ENCODE measurements around the gene FBN2. TPM values are rescaled to one million over a fixed set of nuclear protein-coding genes. Genes with fewer than 3 reads are reported as not detected.

The FBN2 gene
- total RNA-seq, 1 experiment from 2014 or later, result 0.42 TPM

- ChIA-PET RAD21 (ENCODE audit: low non-redundant PET in 1 of 2, low total read pairs in 2 of 2, uncharacterized antibody in 2 of 2, unreplicated experiment in 2 of 2) (no interaction called here), CTCF (no interaction called here), POLR2A (no interaction called here)
- intact Hi-C loops (cut with micrococcal nuclease), result no loop called here
- Histone ChIP-seq H3K27me3 (ENCODE audit: insufficient read depth, low read length) (no peaks in the 10 kb centered on the region), H3K4me1 (ENCODE audit: control insufficient read depth in 1 of 2, insufficient read depth in 2 of 2, low read length in 2 of 2) (no peaks in the 10 kb centered on the region), H2AFZ (ENCODE audit: low read depth, low read length, poor library complexity, severe bottlenecking) (no peak overlapping the region), H3K79me2 (ENCODE audit: insufficient read depth, low read length) (no peaks in the 10 kb centered on the region), H3K4me3 (replicated peaks in 1 of 2; ENCODE audit: low read depth in 1 of 2, low read length in 2 of 2) (no peak overlapping the region), H3K4me2 (ENCODE audit: low read length) (no peak overlapping the region), H3K9me2 (ENCODE audit: insufficient read depth) (no peaks in the 10 kb centered on the region), H3K36me3 (ENCODE audit: control insufficient read depth in 1 of 2, insufficient read depth in 2 of 2, low read length in 2 of 2) (no peaks in the 10 kb centered on the region), H3K27ac (ENCODE audit: low read depth, low read length) (no peak overlapping the region), H3K9ac (ENCODE audit: low read length) (no peak overlapping the region), H3K9me3 (ENCODE audit: control insufficient read depth in 1 of 2, insufficient read depth in 1 of 2, low read depth in 1 of 2, low read length in 2 of 2) (no peaks in the 10 kb centered on the region), H4K20me1 (ENCODE audit: insufficient read depth) (no peaks in the 10 kb centered on the region)
- no TSS peak for BruUV-seq (replicated peaks)
- DNase-seq (ENCODE audit: low read depth, low spot score), result no peak
- TF ChIP-seq JUND (IDR thresholded peaks at IDR 0.05) (no peak), ZFX (IDR thresholded peaks at IDR 0.05) (no peak), RAD21 (IDR thresholded peaks at IDR 0.05; ENCODE audit: low read depth) (no peak), EZH2 (IDR thresholded peaks at IDR 0.05) (no peak), YY1 (IDR thresholded peaks at IDR 0.05; ENCODE audit: extremely low read depth, insufficient replicate concordance, low read depth, low read length) (no peak), EGR1 (IDR thresholded peaks at IDR 0.05; ENCODE audit: low read depth) (no peak), CBX3 (IDR thresholded peaks at IDR 0.05; ENCODE audit: low read depth) (no peak), FOSL1 (IDR thresholded peaks at IDR 0.05; ENCODE audit: low read depth) (no peak), SRF (IDR thresholded peaks at IDR 0.05; ENCODE audit: low read depth) (no peak), POLR2AphosphoS5 (IDR thresholded peaks at IDR 0.05; ENCODE audit: low read depth, low read length) (no peak), ELF1 (IDR thresholded peaks at IDR 0.05; ENCODE audit: borderline replicate concordance, low read depth) (no peak)
- TF ChIP-seq, protein P1, sequence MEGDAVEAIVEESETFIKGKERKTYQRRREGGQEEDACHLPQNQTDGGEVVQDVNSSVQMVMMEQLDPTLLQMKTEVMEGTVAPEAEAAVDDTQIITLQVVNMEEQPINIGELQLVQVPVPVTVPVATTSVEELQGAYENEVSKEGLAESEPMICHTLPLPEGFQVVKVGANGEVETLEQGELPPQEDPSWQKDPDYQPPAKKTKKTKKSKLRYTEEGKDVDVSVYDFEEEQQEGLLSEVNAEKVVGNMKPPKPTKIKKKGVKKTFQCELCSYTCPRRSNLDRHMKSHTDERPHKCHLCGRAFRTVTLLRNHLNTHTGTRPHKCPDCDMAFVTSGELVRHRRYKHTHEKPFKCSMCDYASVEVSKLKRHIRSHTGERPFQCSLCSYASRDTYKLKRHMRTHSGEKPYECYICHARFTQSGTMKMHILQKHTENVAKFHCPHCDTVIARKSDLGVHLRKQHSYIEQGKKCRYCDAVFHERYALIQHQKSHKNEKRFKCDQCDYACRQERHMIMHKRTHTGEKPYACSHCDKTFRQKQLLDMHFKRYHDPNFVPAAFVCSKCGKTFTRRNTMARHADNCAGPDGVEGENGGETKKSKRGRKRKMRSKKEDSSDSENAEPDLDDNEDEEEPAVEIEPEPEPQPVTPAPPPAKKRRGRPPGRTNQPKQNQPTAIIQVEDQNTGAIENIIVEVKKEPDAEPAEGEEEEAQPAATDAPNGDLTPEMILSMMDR (IDR thresholded peaks at IDR 0.05 in 2 of 3, conservative IDR thresholded peaks at IDR 0.05 in 1 of 3; ENCODE audit: borderline replicate concordance in 1 of 3, insufficient read depth in 1 of 3, low read depth in 2 of 3, low read length in 2 of 3), result no peak
- TF ChIP-seq, protein P2, sequence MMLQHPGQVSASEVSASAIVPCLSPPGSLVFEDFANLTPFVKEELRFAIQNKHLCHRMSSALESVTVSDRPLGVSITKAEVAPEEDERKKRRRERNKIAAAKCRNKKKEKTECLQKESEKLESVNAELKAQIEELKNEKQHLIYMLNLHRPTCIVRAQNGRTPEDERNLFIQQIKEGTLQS (IDR thresholded peaks at IDR 0.05), result no peak
- TF ChIP-seq, protein P3, sequence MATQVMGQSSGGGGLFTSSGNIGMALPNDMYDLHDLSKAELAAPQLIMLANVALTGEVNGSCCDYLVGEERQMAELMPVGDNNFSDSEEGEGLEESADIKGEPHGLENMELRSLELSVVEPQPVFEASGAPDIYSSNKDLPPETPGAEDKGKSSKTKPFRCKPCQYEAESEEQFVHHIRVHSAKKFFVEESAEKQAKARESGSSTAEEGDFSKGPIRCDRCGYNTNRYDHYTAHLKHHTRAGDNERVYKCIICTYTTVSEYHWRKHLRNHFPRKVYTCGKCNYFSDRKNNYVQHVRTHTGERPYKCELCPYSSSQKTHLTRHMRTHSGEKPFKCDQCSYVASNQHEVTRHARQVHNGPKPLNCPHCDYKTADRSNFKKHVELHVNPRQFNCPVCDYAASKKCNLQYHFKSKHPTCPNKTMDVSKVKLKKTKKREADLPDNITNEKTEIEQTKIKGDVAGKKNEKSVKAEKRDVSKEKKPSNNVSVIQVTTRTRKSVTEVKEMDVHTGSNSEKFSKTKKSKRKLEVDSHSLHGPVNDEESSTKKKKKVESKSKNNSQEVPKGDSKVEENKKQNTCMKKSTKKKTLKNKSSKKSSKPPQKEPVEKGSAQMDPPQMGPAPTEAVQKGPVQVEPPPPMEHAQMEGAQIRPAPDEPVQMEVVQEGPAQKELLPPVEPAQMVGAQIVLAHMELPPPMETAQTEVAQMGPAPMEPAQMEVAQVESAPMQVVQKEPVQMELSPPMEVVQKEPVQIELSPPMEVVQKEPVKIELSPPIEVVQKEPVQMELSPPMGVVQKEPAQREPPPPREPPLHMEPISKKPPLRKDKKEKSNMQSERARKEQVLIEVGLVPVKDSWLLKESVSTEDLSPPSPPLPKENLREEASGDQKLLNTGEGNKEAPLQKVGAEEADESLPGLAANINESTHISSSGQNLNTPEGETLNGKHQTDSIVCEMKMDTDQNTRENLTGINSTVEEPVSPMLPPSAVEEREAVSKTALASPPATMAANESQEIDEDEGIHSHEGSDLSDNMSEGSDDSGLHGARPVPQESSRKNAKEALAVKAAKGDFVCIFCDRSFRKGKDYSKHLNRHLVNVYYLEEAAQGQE (IDR thresholded peaks at IDR 0.05; ENCODE audit: low read depth), result no peak
- TF ChIP-seq, protein P4, sequence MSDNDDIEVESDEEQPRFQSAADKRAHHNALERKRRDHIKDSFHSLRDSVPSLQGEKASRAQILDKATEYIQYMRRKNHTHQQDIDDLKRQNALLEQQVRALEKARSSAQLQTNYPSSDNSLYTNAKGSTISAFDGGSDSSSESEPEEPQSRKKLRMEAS (IDR thresholded peaks at IDR 0.05), result no peak
- no peak for ATAC-seq
Measured at GRCh38 chr5:128538250-128539037, 399 bp upstream of the FBN2 start.
